GM23338 (cell line): ENCODE data around the gene AVP. TPM values are rescaled to one million over a fixed set of nuclear protein-coding genes. Genes with fewer than 3 reads are reported as not detected.
A peak's percentile ranks its signal among the peaks of the same experiment; 100 is the strongest.

ENCODE experiments used
- ATAC-seq: fragments of 200-7000 bp; cut with Tn5 transposase; 3 replicates; pipeline ENCODE4 v1.9.1; 2020
- DNase-seq: peaks from one replicate; pipeline ENCODE4 v3.0.0-alpha.2; 2015; ENCODE audit warnings: low spot score
- H2AFZ ChIP-seq: fragments of 200-600 bp; sonication (generic); 2 replicates; pipeline ENCODE4 v1.8.0; 2016; ENCODE audit warnings: antibody characterized with exemption, mild to moderate bottlenecking, moderate library complexity
- H3F3A ChIP-seq: fragments of 200-600 bp; sonication (generic); replicated peaks from 2 replicates; pipeline ENCODE4 v1.8.0; 2017; ENCODE audit warnings: antibody characterized with exemption, mixed run types, low read depth
- H3K27ac ChIP-seq: fragments of 200-600 bp; sonication (generic); 2 replicates; pipeline ENCODE4 v1.6.1; 2016; ENCODE audit warnings: low read depth
- H3K27me3 ChIP-seq: fragments of 200-600 bp; sonication (generic); 2 replicates; pipeline ENCODE4 v1.8.0; 2016; ENCODE audit warnings: mild to moderate bottlenecking, mixed run types, moderate library complexity; ENCODE audit not compliant: insufficient read depth
- H3K36me3 ChIP-seq: fragments of 200-600 bp; sonication (generic); 2 replicates; pipeline ENCODE4 v1.8.0; 2016; ENCODE audit warnings: mild to moderate bottlenecking; ENCODE audit not compliant: insufficient read depth
- H3K4me1 ChIP-seq: fragments of 200-600 bp; sonication (generic); 2 replicates; pipeline ENCODE4 v1.8.0; 2016; ENCODE audit warnings: mild to moderate bottlenecking, moderate library complexity; ENCODE audit not compliant: insufficient read depth
- H3K4me2 ChIP-seq: fragments of 200-600 bp; sonication (generic); 2 replicates; pipeline ENCODE4 v1.7.1; 2017; ENCODE audit warnings: mixed run types
- H3K4me3 ChIP-seq: fragments of 200-600 bp; sonication (generic); 2 replicates; pipeline ENCODE4 v1.6.1; 2016; ENCODE audit warnings: mixed run types
- H3K79me2 ChIP-seq: fragments of 200-600 bp; sonication (generic); replicated peaks from 2 replicates; pipeline ENCODE4 v1.8.0; 2017; ENCODE audit warnings: mild to moderate bottlenecking; ENCODE audit not compliant: insufficient read depth
- H3K9me2 ChIP-seq: fragments of 200-600 bp; sonication (generic); 2 replicates; pipeline ENCODE4 v1.8.0; 2017; ENCODE audit not compliant: insufficient read depth
- H4K20me1 ChIP-seq: fragments of 200-600 bp; sonication (generic); replicated peaks from 2 replicates; pipeline ENCODE4 v1.8.0; 2017; ENCODE audit warnings: mild to moderate bottlenecking; ENCODE audit not compliant: insufficient read depth
- H3K27ac Mint-ChIP-seq: 2 replicates; pipeline ENCODE4 v1.8.0; 2020; ENCODE audit warnings: inconsistent platforms, mild to moderate bottlenecking, moderate library complexity, mixed read lengths
- H3K27me3 Mint-ChIP-seq: 3 replicates; pipeline ENCODE4 v1.8.0; 2022; ENCODE audit warnings: low read depth, mild to moderate bottlenecking, moderate library complexity, mixed read lengths, inconsistent platforms; ENCODE audit not compliant: insufficient read depth, poor library complexity
- H3K36me3 Mint-ChIP-seq: 3 replicates; pipeline ENCODE4 v1.8.0; 2021; ENCODE audit warnings: low read depth, mild to moderate bottlenecking, inconsistent platforms, moderate library complexity, mixed read lengths
- H3K4me1 Mint-ChIP-seq: 3 replicates; pipeline ENCODE4 v1.8.0; 2020; ENCODE audit warnings: mild to moderate bottlenecking, inconsistent platforms, mixed read lengths
- H3K4me3 Mint-ChIP-seq: 3 replicates; pipeline ENCODE4 v1.8.0; 2021; ENCODE audit warnings: moderate library complexity, mild to moderate bottlenecking, inconsistent platforms, mixed read lengths
- H3K9me3 Mint-ChIP-seq: 3 replicates; pipeline ENCODE4 v1.8.0; 2020; ENCODE audit warnings: moderate library complexity, mild to moderate bottlenecking, inconsistent platforms, mixed read lengths
- CREB1 ChIP-seq: fragments of 250-450 bp; sonication (Bioruptor Pico); IDR thresholded peaks from 2 replicates; pipeline ENCODE4 v1.5.0; 2020; ENCODE audit warnings: low read depth, mild to moderate bottlenecking, moderate library complexity
- CTCF ChIP-seq, 2 experiments: fragments of 200-600 bp in 1 of 2; sonication (generic) in 1 of 2; conservative IDR thresholded peaks; 2 replicates each; pipeline versions ENCODE4 v1.5.1 to v1.6.1; 2016 to 2017; ENCODE audit warnings: antibody characterized with exemption in 2 of 2, low read depth in 2 of 2, mild to moderate bottlenecking in 2 of 2, moderate library complexity in 1 of 2
- EZH2 ChIP-seq: fragments of 200-600 bp; sonication (generic); IDR thresholded peaks from one replicate; pipeline ENCODE4 v1.8.0; 2017; ENCODE audit warnings: antibody characterized with exemption, mild to moderate bottlenecking, low read depth; ENCODE audit not compliant: unreplicated experiment
- EZH2phosphoT487 ChIP-seq: fragments of 200-600 bp; sonication (generic); IDR thresholded peaks from one replicate; pipeline ENCODE4 v1.8.1; 2018; ENCODE audit warnings: antibody characterized with exemption; ENCODE audit not compliant: unreplicated experiment
- JUNB ChIP-seq: IDR thresholded peaks from one replicate; pipeline ENCODE4 v1.6.1; 2016; ENCODE audit warnings: antibody characterized with exemption; ENCODE audit not compliant: unreplicated experiment
- POLR2AphosphoS5 ChIP-seq: IDR thresholded peaks from 2 replicates; pipeline ENCODE4 v1.6.1; 2016; ENCODE audit warnings: antibody characterized with exemption, low read depth
- REST ChIP-seq: IDR thresholded peaks from one replicate; pipeline ENCODE4 v1.6.1; 2018; ENCODE audit warnings: antibody characterized with exemption; ENCODE audit not compliant: unreplicated experiment
- STAT1 ChIP-seq: IDR thresholded peaks from one replicate; pipeline ENCODE4 v1.6.1; 2016; ENCODE audit warnings: antibody characterized with exemption; ENCODE audit not compliant: unreplicated experiment
- ZNF114 ChIP-seq: fragments of 250-450 bp; sonication (Bioruptor Pico); IDR thresholded peaks from 2 replicates; pipeline ENCODE4 v1.5.0; 2020; ENCODE audit warnings: mild to moderate bottlenecking, moderate library complexity
- polyA plus RNA-seq: library from polyadenylated mRNA; unstranded; fragments of >200 nt; fragmentation: Nextera tagmentation; extraction: Ambion mirVana; gene quantifications from 2 replicates; pipeline ENCODE4 v1.2.1, GENCODE V29; 2016
- total RNA-seq: library from RNA; depleted of rRNA; stranded (reverse); fragments of >200 nt; shearing (Covaris generic); gene quantifications from 2 replicates; pipeline ENCODE4 v1.2.3, GENCODE V29; 2014

AVP gene
- total and polyA plus RNA-seq, 2 experiments from 2014 or later: 0.60 TPM; not detected in 1

- Mint-ChIP-seq H3K36me3 (no peaks in the 10 kb centered on the region), H3K4me1 (peaks cover 14% of the 10 kb centered on the region), H3K27me3 (peaks cover 28% of the 10 kb centered on the region), H3K27ac (no peak overlapping the region), H3K9me3 (no peaks in the 10 kb centered on the region), H3K4me3 (no peak overlapping the region)
- no peak overlapping the region for H3K4me2 ChIP-seq
- H3K36me3 ChIP-seq: no peaks in the 10 kb centered on the region
- H4K20me1 ChIP-seq: no peaks in the 10 kb centered on the region
- DNase-seq: peak; percentile 59
- peaks cover 39% of the 10 kb centered on the region for H3K27me3 ChIP-seq
- TF ChIP-seq STAT1 (no peak), CREB1 (CRISPR knock-in tag) (no peak), CTCF (conservative IDR thresholded peaks at IDR 0.05; ENCODE audit: low read depth in 2 of 2) (peak; percentile 48 to 70), REST (no peak), EZH2 (no peak), POLR2AphosphoS5 (no peak), JUNB (no peak)
- H3K9me2 ChIP-seq: 0 out of 2 replicates have a peak, but pooled peaks cover 3% of the 10 kb centered on the region
- no peaks in the 10 kb centered on the region for H3K79me2 ChIP-seq
- H3K4me1 ChIP-seq: peaks cover 7% of the 10 kb centered on the region; the same call in 1 of the 2 replicates
- ATAC-seq: peak; percentile 26
- 0 out of 2 replicates have a peak, but pooled peaks cover 3% of the 10 kb centered on the region for H3F3A ChIP-seq
- no peak overlapping the region for H3K27ac ChIP-seq
- no peak overlapping the region for H3K4me3 ChIP-seq
- H2AFZ ChIP-seq: no peak overlapping the region
Measured at GRCh38 chr20:3068986-3069900, 15.3 kb downstream of the AVP start.

GRCh38 chr20:3068075-3068474, 16.4 kb downstream of the AVP start:
- H3K4me1 ChIP-seq: peaks cover 7% of the 10 kb centered on the region; the same call in 1 of the 2 replicates
- TF ChIP-seq CTCF (conservative IDR thresholded peaks at IDR 0.05; ENCODE audit: low read depth in 2 of 2) (no peak), CREB1 (CRISPR knock-in tag) (no peak), ZNF114 (no peak), STAT1 (no peak), EZH2phosphoT487 (no peak), POLR2AphosphoS5 (no peak), JUNB (no peak)

More at GRCh38 chr20:3068075-3068474, 16.4 kb downstream of the AVP start:
- ATAC-seq: no peak
- H3K4me3 ChIP-seq: no peak overlapping the region
- DNase-seq: no peak
- H3K9me2 ChIP-seq: no peaks in the 10 kb centered on the region
- no peaks in the 10 kb centered on the region for H3K9me3 Mint-ChIP-seq
- no peak overlapping the region for H3K27ac ChIP-seq
- 0 out of 2 replicates have a peak, but pooled peaks cover 3% of the 10 kb centered on the region for H3F3A ChIP-seq
- H2AFZ ChIP-seq: no peak overlapping the region
- peaks cover 25% of the 10 kb centered on the region for H3K27me3 Mint-ChIP-seq
- no peaks in the 10 kb centered on the region for H3K79me2 ChIP-seq
- H3K4me3 Mint-ChIP-seq: no peak overlapping the region
- peaks cover 27% of the 10 kb centered on the region for H3K27me3 ChIP-seq
- H3K27ac Mint-ChIP-seq: no peak overlapping the region
- no peak overlapping the region for H3K4me2 ChIP-seq
- H3K4me1 Mint-ChIP-seq: peaks cover 9% of the 10 kb centered on the region
- no peaks in the 10 kb centered on the region for H3K36me3 ChIP-seq
- no peaks in the 10 kb centered on the region for H3K36me3 Mint-ChIP-seq
- no peaks in the 10 kb centered on the region for H4K20me1 ChIP-seq
